Hepatocyte (in vitro differentiated cells): ENCODE measurements around the gene PCBD2.

Source experiments
- CTCF ChIP-seq: fragments of 200-600 bp; sonication (generic); IDR thresholded peaks from 2 replicates; pipeline ENCODE4 v1.5.1; 2016; ENCODE audit warnings: antibody characterized with exemption, mild to moderate bottlenecking; ENCODE audit not compliant: poor library complexity
- EZH2 ChIP-seq: fragments of 200-600 bp; sonication (generic); IDR thresholded peaks from 2 replicates; pipeline ENCODE4 v1.6.1; 2016; ENCODE audit warnings: antibody characterized with exemption, mild to moderate bottlenecking, borderline replicate concordance
- EZH2phosphoT487 ChIP-seq: fragments of 200-600 bp; sonication (generic); IDR thresholded peaks from one replicate; pipeline ENCODE4 v1.6.1; 2018; ENCODE audit warnings: antibody characterized with exemption, mild to moderate bottlenecking, low read depth, moderate library complexity; ENCODE audit not compliant: unreplicated experiment, severe bottlenecking

DNA sequence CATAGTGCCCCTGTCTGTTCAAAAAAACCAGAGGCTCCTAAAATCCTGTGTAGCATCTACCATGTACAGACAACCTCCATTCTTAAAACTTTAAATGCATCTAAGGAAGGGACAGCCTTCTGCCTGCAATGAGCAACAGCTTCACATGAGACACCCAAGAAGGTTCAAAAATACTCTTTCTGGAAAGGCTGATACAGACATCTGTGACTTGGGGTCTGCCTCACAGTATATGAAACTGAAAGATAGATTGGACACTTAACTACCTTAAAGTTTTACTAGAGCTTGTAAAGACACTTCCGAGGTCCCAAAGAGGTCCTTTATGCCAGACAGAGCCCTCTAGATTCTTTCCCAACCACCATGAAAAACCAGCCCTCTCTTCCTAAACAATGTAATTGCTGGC is 34.6 kb downstream of the PCBD2 start:
- no peak for TF ChIP-seq CTCF
- TF ChIP-seq EZH2: no peak
- TF ChIP-seq EZH2phosphoT487: no peak
